HG03039 (cell line): ENCODE results near the gene LLPH.
A peak's percentile ranks its signal among the peaks of the same experiment; 100 is the strongest.

Source experiments
- ATAC-seq: cut with Tn5 transposase; IDR thresholded peaks from one replicate; pipeline ENCODE4 v1.9.1; 2021; ENCODE audit warnings: mild to moderate bottlenecking, moderate library complexity; ENCODE audit not compliant: unreplicated experiment

LLPH gene

DNA sequence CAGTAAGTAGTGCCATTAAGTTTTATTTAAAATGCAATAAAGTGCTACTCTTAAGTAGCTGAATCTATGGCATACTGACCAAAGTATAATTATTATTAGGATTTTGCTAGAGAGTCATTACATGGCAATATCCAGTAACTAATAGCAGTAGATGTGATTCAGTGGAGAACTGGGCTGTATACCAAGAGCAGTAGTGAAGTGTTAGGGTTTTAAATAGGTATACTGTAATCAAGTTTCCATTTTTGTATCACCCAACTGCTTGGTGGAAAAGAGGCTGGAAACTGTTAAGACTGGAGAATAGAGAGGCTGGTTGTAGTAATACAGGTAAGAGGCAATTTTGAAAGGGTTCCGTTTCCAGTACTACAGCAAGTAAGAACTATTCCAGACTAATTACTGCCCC is 13.3 kb upstream of the LLPH start:
- ATAC-seq: no peak

DNA sequence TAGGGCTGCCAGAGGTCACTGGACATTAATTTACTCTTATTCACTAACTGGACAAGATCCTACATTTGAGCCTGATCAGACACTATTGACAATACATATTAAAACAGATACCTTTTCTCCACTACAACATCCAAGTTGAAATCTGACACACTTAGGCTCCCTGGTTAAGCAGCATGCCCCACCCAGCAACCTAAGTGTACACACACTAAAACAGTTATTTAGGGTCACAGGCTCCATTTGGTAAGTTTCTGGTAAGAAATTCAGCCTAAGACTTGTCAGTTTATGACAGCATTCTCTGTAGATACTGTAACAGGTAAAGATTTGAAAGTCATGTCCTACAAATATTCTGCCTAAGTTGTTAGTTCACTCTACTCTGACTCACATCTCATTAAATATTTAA is 12.3 kb upstream of the LLPH start:
- no peak for ATAC-seq

DNA sequence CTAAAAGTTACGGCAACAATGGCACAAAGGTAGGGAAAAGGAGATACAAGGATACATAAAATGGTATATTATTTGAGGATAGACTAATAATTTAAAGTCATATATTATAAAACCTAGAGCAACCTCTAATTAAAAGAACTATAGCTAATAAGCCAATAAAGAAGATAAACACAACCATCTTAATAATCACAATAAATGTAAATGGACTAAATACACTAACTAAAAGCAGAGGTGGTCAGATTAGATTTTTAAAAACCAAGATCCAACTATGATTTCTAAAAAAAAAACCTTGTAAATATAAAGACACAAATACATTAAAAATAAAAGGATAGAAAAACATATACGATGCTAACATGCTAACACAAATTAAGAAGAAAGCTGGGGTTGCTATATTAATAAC is 10.7 kb upstream of the LLPH start:
- no peak for ATAC-seq

DNA sequence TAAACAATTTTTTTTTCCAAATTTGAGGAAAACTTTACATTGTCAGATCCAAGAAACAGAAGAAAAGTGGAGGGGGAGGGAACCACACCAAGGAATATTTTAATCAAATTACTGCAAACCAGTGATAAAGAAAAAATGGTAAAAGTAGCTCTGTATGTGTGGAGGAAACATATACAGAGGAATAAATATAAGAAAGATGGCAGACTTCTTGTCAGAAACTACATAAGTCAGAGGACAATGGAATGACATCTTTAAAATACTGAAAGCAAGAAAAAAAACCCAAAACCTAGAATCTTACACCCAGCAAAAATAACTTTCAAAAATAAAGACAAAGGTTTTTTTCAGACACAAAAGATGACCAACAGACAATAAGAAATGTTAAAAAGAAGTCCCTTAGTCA is 10.2 kb upstream of the LLPH start:
- ATAC-seq: no peak

DNA sequence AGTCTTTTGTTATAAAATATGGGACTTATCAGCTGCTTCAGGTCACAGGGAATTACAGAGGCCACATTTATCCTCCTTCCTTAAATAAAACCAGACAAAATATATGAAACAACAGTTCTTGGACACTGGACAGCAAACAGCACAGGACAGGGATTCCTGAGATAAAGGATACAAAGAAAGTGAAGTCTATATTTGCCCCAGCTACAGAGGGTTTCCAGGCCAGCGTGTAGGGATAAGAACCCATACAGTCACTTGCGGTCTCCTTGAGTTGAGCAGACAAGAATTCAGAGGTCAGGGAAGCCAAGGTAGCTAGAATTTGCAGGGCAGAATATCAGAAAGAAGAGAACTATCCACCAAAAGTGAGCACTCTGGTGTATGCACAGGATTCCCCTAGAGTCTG is 8.8 kb upstream of the LLPH start:
- no peak for ATAC-seq

DNA sequence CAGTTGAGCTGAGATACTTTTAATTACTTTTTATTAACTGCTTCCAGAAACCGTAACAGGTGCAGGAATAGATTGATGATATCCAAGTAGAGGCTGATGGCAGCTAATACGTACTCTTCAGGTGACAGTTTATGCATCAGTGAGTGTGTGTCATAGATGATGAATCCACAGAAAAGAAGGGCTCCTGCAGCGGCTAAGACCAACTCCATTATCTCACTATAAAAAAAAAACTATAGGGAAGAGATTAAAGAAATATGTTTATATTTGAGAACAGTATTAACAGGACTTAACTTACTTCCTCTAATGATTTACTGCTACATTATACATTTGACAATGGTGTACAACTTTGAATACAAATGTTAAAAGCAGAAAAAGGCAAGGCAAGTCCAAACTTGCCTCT is 7.4 kb upstream of the LLPH start:
- no peak for ATAC-seq

DNA sequence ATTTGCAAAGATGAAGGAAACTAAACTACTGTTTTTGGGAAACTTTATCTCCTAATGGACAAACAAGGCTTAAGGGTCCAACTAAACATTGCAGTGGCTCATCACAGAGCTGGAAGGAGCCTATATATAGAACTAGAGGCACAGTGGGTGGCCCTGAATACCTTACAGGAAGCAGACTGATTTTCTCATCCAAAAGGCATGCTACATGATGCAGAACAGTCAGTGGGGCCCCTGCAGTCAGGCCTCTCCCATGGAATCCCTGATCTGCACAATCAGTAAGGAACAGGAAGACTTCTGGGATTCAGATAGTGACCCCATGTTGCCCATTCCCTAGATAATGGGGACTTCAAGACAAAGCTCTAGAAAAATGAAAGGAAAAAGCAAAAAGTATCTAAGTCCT is 1.9 kb upstream of the LLPH start:
- ATAC-seq: no peak

DNA sequence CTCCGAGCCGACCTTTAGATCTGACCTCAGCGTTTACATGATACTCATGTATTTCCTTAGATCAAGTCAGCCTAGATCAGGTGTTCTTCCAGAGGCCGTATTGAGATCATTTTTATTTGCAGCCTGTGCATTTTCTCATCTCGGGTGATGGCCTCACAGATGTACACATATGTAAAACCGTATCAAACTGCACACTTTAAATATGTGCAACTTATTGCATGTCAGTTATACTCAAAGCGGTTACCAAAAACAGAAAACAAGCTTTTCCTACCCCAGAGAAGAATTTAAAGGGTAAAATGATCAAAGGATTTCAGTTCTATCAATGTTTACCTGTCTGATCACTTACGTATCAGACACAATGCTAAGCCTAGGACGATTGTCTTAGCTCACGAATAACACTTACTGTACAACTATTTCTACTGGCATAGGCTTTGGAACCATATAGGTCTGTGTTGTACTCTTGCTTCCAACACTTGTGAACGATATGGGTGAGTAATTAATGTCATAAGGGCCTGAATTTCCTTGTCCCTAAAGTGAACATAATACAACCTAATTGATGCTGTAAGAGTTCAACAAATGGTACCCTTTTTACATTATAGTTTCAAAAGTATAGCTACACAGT is 628 bp upstream of the LLPH start:
- no peak for ATAC-seq

DNA sequence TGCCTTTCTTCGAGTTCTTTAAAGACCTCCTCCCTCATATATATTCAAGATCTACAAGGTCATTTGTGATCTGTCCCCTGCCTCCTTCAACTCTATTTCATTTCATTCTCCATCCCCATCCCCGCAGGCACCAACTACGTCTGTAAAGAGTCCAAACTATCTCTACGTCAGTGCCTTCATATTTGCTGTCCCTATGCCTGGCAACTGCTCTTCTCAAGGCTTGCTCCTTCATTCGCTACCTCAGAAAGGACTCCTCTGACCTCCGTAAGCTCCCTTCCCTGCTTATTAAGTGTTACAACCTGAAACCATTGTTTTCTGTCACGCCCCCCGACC is 650 bp downstream of the LLPH start:
- no peak for ATAC-seq

DNA sequence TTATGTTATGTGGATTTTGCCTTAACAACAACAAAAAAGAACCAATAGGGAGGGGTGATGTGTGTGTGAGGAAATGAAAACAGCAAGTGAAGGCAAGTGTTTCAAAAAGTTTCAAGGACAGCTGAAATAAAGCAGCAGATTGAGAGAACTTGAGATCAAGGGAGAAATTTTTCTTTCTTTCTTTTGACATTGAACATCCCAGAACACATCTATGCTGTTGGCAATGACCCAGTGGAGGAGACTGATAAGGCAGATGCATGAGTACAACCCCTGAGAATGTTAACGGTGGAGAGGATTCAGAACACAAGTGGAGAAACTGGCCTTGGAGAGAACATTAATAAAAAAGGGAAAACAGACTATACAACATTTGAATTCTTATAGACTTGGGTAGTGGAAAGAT is 2.9 kb downstream of the LLPH start:
- no peak for ATAC-seq

DNA sequence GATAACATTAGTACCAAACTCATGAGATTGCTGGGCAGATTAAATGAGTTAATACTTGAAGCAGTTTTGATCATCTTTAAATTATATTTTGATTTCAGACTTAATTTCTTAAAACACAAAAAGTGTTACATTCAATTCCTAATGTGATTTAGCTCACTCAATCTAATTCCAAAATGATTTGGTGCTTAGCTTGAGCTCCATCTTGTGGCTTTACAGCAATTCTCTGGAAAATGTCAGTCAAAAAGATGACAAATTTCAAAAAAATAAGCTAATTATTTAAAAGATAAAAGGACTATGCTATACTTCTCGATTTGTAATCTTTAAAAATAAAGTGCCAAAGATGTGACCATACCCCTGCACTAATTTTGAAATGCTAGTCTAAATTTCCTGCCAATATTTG is 10.1 kb downstream of the LLPH start:
- no peak for ATAC-seq

DNA sequence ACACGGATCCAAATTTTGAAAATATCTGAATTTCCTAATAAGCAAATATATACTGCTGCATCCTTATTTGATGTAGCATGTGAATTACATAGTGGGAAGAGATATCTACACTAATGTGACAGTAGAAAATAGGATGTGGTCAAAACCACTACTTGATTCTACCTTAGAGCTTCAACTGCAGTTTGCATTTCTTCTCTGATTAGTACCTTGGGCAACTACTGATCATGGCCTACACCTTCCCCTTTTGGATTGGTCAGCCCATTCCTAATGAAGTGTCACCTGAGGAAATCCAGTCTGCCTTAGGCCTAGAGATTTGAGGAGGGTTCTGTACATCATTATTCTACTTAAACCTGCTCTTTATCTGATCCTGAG is 10.7 kb downstream of the LLPH start:
- ATAC-seq: no peak

DNA sequence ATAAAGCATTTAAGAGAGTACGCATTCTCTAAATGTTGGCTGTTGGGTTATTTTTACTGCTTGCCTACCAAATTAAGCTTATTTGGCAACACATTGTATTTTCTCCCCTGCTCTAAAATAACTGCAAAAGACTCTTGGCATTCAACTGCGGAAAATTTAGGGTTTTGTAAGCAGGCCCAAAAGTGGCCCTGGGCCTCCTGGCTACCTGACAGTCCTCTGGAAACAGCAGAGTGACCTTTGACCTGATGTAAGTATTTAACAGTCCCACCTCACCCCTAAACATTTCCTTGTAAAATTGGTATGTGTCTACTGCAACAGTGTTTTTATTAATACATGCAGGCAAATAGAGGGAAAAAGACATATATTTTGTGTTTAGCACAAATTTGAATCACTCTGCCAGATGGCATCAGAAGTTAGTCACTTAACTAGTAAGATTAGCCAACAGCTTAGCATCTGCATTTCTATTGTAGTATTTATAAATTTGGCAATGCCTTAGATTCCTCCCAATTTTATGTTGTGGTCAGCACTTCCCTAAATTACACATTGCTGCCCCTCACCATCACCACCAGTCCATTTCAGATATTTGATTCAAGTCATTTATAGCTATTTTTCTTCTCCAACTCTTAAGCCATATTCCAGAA is 11.2 kb downstream of the LLPH start:
- ATAC-seq: no peak

DNA sequence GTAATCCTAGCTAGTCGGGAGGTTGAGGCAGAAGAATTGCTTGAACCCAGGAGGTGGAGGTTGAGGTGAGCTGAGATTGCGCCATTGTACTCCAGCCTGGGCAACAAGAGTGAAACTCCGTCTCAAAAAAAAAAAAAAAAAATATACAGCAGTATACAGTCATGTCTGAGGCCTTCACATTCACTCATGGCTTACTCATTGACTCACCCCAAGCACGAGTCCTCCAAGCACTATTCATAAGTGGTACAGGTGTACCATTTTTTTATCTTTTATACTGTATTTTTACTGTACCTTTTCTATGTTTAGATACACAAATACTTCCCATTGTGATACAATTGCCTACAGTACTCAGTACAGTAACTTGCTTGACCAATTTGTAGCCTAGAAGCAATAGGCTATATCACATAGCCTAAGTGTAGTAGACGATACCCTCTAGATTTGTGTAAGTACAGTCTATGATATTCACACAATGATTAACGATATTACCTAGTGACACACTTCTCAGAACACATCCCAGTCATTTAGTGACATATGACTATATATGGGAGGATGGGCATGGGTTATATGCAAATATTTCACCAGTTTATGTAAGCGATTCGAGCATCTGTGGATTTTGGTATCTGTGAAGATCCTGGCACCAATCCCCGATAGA is 12.2 kb downstream of the LLPH start:
- ATAC-seq: no peak

DNA sequence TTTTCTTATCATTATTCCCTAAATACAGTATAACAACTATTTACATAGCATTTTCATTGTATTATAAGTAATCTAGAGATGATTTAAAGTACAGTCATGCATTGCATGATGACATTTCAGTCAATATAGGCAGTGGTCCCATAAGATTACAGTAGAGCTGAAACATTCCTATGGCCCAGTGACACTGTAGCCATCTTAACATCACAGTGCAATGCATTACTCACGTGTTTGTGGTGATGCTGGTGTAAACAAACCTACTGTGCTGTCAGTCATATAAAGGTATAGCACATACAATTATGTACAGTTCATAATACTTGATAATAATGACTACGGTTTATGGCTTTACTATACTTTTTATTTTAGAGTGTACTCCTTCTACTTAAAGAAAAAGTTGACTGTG is 13.3 kb downstream of the LLPH start:
- ATAC-seq: no peak

DNA sequence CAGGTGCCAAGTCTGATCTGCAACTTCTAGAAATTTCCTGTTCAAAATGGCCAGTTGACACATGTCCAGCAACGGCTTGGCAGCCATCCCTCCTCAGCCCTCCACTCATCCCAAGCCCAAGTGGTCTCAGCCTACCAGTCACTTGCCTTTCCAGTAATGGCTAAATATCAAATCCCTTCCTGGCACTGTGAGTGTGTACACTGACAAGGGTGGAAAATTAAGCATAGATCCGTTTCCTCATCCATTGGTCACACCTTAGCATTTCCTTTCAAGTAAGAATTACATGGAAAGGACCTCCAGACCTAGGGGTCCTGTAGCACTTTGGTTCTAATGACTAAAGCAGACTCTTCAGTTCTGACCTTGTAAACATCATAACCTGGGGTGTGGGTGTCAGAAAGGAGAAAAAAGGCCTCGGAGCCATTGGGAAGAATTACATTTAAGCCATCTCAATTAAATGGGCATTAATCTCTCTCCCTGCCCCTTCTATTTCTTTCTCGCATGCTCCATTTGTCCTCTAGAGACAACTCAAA is 15.4 kb downstream of the LLPH start:
- ATAC-seq: no peak

DNA sequence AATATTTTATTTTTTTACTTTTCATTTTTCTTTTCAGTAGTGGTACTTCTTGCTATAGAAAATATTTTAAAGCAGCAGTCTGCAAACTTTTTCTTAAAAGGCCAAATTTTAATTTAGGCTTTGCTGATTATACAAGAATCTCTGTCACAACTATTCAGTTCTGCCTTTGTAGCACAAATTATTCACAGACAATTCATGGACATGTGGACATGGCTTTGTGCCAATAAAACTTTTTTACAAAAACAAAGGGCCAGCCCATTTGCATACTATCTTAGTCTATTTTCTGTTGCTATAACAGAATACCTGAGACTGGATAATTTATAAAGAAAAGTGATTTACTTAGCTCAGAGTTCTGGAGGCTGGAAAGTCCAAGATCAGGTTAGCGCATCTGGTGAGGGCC is 17.1 kb downstream of the LLPH start:
- ATAC-seq: no peak

DNA sequence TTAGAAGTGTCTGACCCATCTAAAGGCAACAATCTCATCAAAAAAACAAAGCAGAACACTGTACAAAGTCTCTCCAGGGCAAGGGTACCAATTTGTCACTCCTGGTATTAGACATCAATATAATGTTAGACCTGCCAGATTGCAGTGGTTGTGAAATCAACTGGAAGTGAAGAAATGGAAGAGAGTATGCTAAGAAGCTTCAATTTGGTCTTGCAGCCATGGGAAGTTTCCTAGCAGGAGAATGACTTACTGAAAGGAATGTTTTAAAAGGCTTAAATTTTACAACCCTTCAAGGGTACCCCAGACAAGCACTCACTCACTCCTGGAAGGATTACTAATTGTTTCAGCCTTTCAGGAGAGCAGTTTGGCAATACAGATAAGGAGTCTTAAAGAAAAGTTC is 18.9 kb downstream of the LLPH start:
- ATAC-seq: no peak

DNA sequence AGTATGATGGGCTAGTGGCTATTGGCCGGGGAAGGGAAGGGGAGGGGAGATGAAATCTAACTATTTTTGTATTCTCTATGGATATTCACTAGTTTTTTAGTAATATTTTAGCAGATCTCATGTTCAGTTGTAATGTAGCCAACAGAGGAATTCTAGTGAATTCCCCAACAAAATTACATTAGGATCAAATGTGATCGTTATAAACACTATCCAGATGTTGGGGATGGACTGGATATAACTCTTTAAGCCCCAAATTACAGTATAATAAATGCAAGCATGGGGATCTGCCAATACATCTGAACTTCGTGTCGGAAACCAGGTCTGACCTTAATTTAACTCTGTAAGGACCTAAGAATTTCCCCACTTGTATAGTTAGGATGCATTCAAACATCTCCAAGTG is 21.5 kb downstream of the LLPH start:
- ATAC-seq: no peak

DNA sequence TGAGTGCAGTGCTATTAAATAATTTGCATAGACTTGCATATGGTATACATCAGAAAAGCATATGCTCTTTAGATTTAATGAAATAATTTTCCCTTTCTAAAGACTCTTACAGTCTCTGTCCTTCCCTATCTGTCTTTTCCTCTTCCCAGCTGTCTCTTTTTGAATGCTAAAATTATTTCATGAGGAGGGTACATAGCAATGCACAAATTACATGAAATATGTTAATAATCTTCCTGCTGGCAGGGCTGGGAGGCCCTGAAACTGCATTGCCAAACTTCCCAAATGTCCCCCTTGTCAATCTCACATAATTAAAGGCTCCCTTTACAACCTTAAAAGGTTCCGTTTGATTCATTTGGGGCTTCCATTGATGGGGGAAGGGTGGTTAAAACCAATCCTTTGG is 22.2 kb downstream of the LLPH start:
- ATAC-seq: no peak

DNA sequence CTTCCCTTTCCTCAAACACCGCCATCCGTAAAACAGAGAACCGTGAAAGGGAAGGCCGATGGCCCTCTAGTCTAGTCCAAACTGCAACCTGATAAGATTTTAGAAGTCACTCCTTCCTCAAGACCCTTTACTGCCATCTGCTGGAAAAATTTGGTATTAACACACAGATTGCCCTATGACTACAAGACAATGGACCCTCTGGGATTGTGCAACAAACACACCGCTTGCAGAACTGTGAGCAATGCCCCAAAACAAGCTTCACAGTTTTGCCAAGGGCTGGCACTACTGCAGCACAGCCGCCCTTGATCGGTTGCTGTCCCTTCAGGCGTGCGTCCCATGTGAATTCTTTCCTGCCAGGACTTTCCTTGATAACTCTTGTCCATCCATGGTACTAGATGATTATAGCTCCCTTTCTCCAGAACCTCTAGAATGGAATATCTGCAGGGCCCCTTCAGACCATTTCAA is 23.1 kb downstream of the LLPH start:
- ATAC-seq: peak; percentile 83
